HepG2 (cell line): ENCODE data around the gene DNAJC5. TPM values are rescaled to one million over a fixed set of nuclear protein-coding genes. Genes with fewer than 3 reads are reported as not detected.

ENCODE experiments used
- CCAR2 ChIP-seq: fragments of 200-400 bp; formaldehyde crosslinking; optimal IDR thresholded peaks from 2 replicates; pipeline ENCODE3; 2018; ENCODE audit warnings: low read depth, mild to moderate bottlenecking, low read length, moderate library complexity
- DNMT3B ChIP-seq: conservative IDR thresholded peaks from 2 replicates; pipeline ENCODE4 v1.6.1; 2016; ENCODE audit warnings: missing biosample characterization, control low read depth
- FLYWCH1 ChIP-seq: sonication (generic); formaldehyde crosslinking; IDR thresholded peaks from 2 replicates; pipeline ENCODE4 v1.8.1; 2023; ENCODE audit warnings: mild to moderate bottlenecking, missing genetic modification reagents
- HMGXB4 ChIP-seq, 2 experiments: sonication (generic) in 1 of 2; formaldehyde crosslinking in 1 of 2; IDR thresholded peaks; 2 replicates each; pipeline versions ENCODE4 v1.4.0 to v1.6.1; 2018 to 2020; ENCODE audit warnings: missing genetic modification reagents in 2 of 2, borderline replicate concordance in 1 of 2, low read depth in 1 of 2, mild to moderate bottlenecking in 1 of 2, missing biosample characterization in 1 of 2
- ISL2 ChIP-seq: sonication (generic); formaldehyde crosslinking; IDR thresholded peaks from 2 replicates; pipeline ENCODE4 v1.5.0; 2020; ENCODE audit warnings: missing genetic modification reagents
- RCOR2 ChIP-seq: IDR thresholded peaks from 2 replicates; pipeline ENCODE4 v1.6.1; 2016; ENCODE audit warnings: missing biosample characterization, missing genetic modification reagents
- SIN3A ChIP-seq: IDR thresholded peaks from 2 replicates; pipeline ENCODE4 v1.6.1; 2011; ENCODE audit warnings: low read depth, mild to moderate bottlenecking, control low read depth, low read length, borderline replicate concordance
- SYNCRIP ChIP-seq: fragments of 200-400 bp; formaldehyde crosslinking; IDR thresholded peaks from 2 replicates; pipeline ENCODE4 v1.6.1; 2018; ENCODE audit warnings: mild to moderate bottlenecking, low read depth, low read length; ENCODE audit not compliant: insufficient read depth
- THYN1 ChIP-seq: sonication (generic); formaldehyde crosslinking; IDR thresholded peaks from 2 replicates; pipeline ENCODE4 v1.8.1; 2023; ENCODE audit warnings: low read depth, mild to moderate bottlenecking, moderate library complexity, missing genetic modification reagents, borderline replicate concordance
- ZFP90 ChIP-seq: sonication (generic); formaldehyde crosslinking; IDR thresholded peaks from 2 replicates; pipeline ENCODE4 v1.8.0; 2022; ENCODE audit warnings: missing genetic modification reagents, mild to moderate bottlenecking, inconsistent platforms, borderline replicate concordance
- ZFP91 ChIP-seq: sonication (generic); formaldehyde crosslinking; IDR thresholded peaks from 2 replicates; pipeline ENCODE4 v1.9.0; 2022; ENCODE audit warnings: missing genetic modification reagents, mild to moderate bottlenecking, borderline replicate concordance
- ZMYM3 ChIP-seq: sonication (generic); formaldehyde crosslinking; IDR thresholded peaks from 2 replicates; pipeline ENCODE4 v1.5.1; 2020; ENCODE audit warnings: mild to moderate bottlenecking, missing genetic modification reagents
- ZNF207 ChIP-seq: fragments of 450-650 bp; IDR thresholded peaks from 2 replicates; pipeline ENCODE4 v1.6.1; 2016; ENCODE audit warnings: antibody characterized with exemption, borderline replicate concordance
- ZNF251 ChIP-seq: sonication (generic); formaldehyde crosslinking; IDR thresholded peaks from 2 replicates; pipeline ENCODE4 v1.9.0; 2021; ENCODE audit warnings: mild to moderate bottlenecking, missing genetic modification reagents
- ZNF556 ChIP-seq: sonication (generic); formaldehyde crosslinking; IDR thresholded peaks from 2 replicates; pipeline ENCODE4 v1.4.0; 2020; ENCODE audit warnings: mild to moderate bottlenecking, missing genetic modification reagents, borderline replicate concordance
- ZNF609 ChIP-seq: sonication (generic); formaldehyde crosslinking; IDR thresholded peaks from 2 replicates; pipeline ENCODE4 v1.4.0; 2020; ENCODE audit warnings: mild to moderate bottlenecking, missing genetic modification reagents, borderline replicate concordance
- ZNF782 ChIP-seq: sonication (generic); formaldehyde crosslinking; IDR thresholded peaks from 2 replicates; pipeline ENCODE4 v1.4.0; 2020; ENCODE audit warnings: missing genetic modification reagents, mild to moderate bottlenecking, borderline replicate concordance
- ZNF788 ChIP-seq: sonication (generic); formaldehyde crosslinking; IDR thresholded peaks from 2 replicates; pipeline ENCODE4 v1.5.0; 2020; ENCODE audit warnings: mild to moderate bottlenecking, missing genetic modification reagents, borderline replicate concordance
- ZNF883 ChIP-seq: sonication (generic); formaldehyde crosslinking; IDR thresholded peaks from 2 replicates; pipeline ENCODE4 v1.5.1; 2020; ENCODE audit warnings: mild to moderate bottlenecking, missing genetic modification reagents; ENCODE audit errors: not compliant biosample characterization
- ZSCAN9 ChIP-seq: IDR thresholded peaks from 2 replicates; pipeline ENCODE4 v1.6.1; 2016; ENCODE audit warnings: borderline replicate concordance
- polyA plus RNA-seq, 8 experiments: library from polyadenylated mRNA; depleted of rRNA in 3 of 8; stranded (reverse) in 7 of 8; unstranded in 1 of 8; fragments of >200 nt; fragmentation: Illumina TruSeq in 4 of 8; extraction: Trizol in 4 of 8; gene quantifications; 2 replicates each; pipeline versions ENCODE4 v1.2.1 to v1.2.3, GENCODE V29; 2011 to 2016; ENCODE audit warnings: low read depth in 4 of 8, missing spikeins in 1 of 8, mixed read lengths in 1 of 8; ENCODE audit not compliant: insufficient read depth in 1 of 8
- total RNA-seq, 5 experiments: library from RNA; depleted of rRNA; stranded (reverse); fragments of >200 nt; fragmentation: Illumina TruSeq; extraction: Trizol; gene quantifications; 2 replicates each; pipeline ENCODE4 v1.2.3, GENCODE V29; 2016; ENCODE audit warnings: low read depth in 1 of 5

The DNAJC5 gene
- total and polyA plus RNA-seq, 2 of the 13 experiments (the other 11 are each of a cell fraction or from before 2014, with no cell fraction given), result 42.8 to 64.5 TPM

- TF ChIP-seq ZNF883 (CRISPR knock-in tag) (peak; percentile 2), ZNF788 (CRISPR knock-in tag) (peak; percentile 15; the same call in 1 of the 2 replicates), ZNF609 (CRISPR knock-in tag) (peak; percentile 67), THYN1 (CRISPR knock-in tag) (no peak), ZNF251 (CRISPR knock-in tag) (peak; percentile 88; the same call in 1 of the 2 replicates), ZMYM3 (0 out of 2 replicates have a peak, but pooled peaks have one; percentile 20), ZFP90 (CRISPR knock-in tag) (peak; percentile 95), ZSCAN9 (CRISPR knock-in tag) (peak; percentile 57; the same call in 1 of the 2 replicates), ZNF207 (no peak), ZNF782 (no peak), ZNF556 (peak; percentile 78; the same call in 1 of the 2 replicates), ISL2 (CRISPR knock-in tag) (peak; percentile 38), CCAR2 (no peak), SIN3A (0 out of 2 replicates have a peak, but pooled peaks have one; percentile 52), ZFP91 (CRISPR knock-in tag) (peak; percentile 15; the same call in 1 of the 2 replicates), SYNCRIP (no peak), HMGXB4 (CRISPR knock-in tag; IDR thresholded peaks at IDR 0.05; ENCODE audit: borderline replicate concordance in 1 of 2, low read depth in 1 of 2) (peak; percentile 41 to 54; a peak in 3 of 4 replicates), RCOR2 (CRISPR knock-in tag) (0 out of 2 replicates have a peak, but pooled peaks have one; percentile 13), DNMT3B (CRISPR knock-in tag) (0 out of 2 replicates have a peak, but pooled peaks have one; percentile 48), FLYWCH1 (CRISPR knock-in tag) (no peak)
Measured at GRCh38 chr20:63854069-63854765, 40.7 kb upstream of the DNAJC5 start (continued).
